SK-N-DZ (cell line): Measurements from ENCODE around the gene C11orf68.

ENCODE experiments used
- DNase-seq: peaks from one replicate; pipeline ENCODE4 v3.0.0-alpha.2; 2015; ENCODE audit warnings: low spot score

The C11orf68 gene

DNA sequence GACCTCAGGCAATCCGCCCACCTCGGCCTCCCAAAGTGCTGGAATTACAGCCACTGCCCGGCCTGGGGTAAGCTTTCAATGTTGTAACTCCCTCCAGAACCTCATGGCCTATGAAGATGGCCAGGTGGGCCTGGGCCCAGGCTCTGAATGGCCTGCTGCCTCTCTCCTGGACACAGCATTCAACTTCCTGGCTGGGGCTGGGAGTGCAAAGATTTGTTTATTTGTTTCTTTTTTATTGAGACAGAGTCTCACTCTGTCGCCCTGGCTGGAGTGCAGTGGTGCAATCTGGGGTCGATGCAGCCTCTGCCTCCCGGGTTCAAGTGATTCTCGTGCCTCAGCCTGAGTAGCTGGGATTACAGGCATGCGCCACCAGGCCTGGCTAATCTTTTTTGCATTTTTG is 25.9 kb upstream of the C11orf68 start:
- no peak for DNase-seq

DNA sequence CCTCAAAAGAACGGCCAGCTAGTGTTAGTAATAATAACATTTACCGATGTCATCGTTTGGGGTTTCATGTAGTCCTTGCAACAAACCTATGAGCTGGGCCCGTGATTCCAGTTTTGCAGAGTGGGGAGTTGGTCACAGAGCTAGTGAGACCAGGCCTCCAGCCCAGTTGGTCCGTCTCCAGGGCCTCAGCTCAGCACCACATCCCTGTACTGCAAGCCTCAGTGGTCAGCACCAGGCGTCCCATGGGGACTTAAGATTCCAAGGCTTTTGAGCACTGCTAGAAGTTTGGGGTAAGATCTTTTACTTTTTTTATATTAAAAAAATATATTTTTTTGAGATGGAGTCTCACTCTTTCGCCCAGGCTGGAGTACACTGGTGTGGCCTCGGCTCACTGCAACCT is 25.3 kb upstream of the C11orf68 start:
- DNase-seq, result no peak

DNA sequence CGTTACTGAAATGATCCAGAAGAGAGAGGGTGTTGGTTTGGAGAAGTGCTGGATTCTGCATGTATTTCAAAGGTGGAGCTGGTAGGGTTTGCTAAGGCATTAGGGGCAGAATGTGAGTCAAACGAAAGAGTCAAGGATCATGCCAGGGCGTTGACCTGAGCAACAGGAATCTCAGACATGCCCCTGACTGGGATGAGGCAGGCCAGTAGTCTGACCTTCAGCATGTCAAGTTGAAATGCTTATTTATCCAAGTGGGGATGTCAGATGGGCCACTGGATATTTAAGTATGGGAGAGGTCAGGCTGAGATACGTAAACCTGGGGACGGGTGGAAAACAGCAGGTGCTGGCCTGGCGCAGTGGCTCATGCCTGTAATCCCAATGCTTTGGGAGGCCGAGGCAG is 23.7 kb upstream of the C11orf68 start:
- no peak for DNase-seq

DNA sequence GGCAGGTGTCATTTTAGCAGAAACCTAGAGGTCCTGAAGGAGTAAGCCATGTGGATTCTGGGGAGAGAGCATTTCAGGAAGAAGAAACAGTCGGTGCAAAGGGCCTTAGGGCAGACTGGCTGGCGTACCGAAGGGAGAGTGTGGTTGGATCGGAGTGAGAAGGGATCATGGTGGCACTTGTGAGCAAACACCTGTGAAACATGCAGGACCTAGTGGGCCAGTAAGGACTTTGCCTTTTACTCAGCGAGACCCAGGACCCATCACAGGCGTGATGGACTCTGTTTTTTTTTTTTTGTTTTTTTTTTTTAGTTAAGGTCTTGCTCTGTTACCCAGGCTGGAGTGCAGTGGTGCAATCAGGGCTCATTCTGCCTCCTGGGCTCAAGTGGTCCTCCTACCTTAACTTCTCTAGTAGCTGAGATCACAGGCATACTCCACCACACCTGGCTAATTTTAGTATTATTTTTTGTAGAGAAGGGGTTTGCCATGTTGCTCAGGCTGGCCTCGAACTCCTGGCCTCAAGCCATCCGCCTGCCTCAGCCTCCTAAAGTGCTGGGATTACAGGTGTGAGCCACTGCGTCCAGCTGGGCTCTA is 23.0 kb upstream of the C11orf68 start:
- no peak for DNase-seq

- DNase-seq, result peak; percentile 59
Observed at GRCh38 chr11:65937766-65938165, 18.9 kb upstream of the C11orf68 start.

DNA sequence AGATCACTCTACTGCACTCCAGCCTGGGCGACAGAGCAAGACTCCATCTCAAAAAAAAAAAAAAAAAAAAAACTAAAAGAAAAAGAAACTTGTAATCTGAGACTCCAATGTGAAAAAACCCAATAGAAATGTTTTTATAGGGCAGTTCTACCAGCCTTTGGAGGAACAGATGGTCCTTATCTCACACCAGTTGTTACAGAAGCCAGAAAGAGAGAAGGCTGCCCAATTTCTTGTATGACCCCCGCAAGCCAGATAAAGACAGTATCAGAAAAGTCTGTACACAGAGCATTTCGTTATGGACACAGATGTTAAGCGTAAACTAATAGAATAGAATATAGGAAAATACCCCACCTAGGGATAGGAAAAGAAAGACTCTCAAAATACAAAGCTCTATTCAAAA is 15.2 kb upstream of the C11orf68 start:
- DNase-seq, result no peak

DNA sequence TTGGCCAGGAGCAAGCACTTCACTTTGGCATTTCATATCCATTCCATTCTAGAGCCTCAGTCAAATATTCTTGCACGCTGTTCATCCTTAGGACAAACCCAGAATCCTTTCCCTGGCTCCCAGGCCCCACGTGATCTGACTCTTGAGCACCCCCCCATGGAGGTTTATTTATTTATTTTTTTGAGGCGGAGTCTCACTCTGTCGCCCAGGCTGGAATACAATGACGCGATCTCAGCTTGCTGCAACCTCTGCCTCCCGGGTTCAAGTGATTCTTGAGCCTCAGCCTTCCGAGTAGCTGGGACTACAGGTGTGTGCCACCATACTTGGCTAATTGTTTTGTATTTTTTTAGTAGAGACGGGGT is 13.7 kb upstream of the C11orf68 start:
- no peak for DNase-seq

GRCh38 chr11:65931773-65932557 is 13.1 kb upstream of the C11orf68 start:
- no peak for DNase-seq

- no peak for DNase-seq
Observed at GRCh38 chr11:65928667-65929066, 9.8 kb upstream of the C11orf68 start.

DNA sequence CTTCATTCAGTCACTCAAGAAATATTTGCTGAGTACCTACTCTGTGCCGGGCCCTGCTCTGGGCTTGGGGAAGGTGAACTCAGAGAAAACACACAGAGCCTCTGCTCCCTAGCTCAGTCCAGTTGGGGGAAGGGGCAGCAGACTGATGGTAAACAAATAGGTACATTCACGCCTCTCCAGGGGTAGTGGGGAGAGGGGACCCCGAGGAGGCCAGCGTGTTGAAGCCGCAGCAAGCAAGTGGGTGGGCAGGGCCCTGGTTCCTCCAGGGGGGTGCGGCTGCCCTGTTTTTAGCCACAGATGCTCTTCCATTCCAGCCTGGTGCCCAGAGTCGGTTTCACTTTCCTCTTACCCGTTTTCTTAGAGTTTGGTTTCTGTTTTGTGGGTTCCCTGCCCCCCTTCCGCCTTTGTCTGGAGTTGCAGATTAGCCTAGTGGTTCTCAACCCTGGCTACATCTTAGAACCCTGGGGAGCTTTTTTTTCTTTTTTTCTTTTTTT is 9.1 kb upstream of the C11orf68 start:
- DNase-seq, result no peak

DNA sequence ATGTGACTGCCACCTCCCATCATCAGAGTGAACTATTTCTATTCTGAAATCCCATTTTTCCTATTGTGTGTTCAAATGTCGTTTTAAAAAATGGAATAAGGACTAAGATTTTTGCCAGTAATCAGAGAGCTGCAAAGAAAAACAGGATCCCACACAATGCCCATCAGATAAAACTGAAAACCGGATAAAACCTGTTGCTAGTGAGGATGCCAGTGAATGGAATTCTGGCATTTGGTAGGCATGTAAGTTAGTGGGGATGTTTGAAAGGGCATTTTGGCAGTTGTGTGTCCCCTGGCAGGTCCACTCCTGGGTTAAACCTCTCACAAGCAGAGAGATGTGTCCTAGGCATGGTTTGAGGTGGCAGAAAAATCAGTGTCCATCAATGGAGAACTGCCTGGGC is 6.5 kb upstream of the C11orf68 start:
- DNase-seq, result no peak

- no peak for DNase-seq
Observed at GRCh38 chr11:65922565-65922964, 3.7 kb upstream of the C11orf68 start.

DNA sequence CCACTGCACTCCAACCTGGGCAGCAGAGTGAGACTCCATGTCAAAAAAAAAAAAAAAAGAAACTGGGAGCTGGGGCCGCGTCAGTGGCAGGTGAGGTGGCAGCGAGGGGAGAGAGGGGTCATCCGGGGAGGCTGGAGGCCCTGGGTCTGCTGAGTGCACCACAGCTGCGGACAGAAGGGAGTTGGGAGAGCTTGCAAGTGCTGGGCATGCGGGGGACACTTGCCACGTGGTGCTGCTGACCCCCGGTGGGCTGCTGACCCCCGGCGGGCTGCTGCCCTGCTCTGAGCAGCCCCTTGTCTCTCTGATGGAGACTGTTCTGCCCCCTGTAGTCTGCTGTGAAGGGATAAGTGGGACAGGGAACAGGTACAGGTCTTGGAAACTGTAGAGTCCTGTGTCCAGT is 3.0 kb upstream of the C11orf68 start:
- no peak for DNase-seq

DNA sequence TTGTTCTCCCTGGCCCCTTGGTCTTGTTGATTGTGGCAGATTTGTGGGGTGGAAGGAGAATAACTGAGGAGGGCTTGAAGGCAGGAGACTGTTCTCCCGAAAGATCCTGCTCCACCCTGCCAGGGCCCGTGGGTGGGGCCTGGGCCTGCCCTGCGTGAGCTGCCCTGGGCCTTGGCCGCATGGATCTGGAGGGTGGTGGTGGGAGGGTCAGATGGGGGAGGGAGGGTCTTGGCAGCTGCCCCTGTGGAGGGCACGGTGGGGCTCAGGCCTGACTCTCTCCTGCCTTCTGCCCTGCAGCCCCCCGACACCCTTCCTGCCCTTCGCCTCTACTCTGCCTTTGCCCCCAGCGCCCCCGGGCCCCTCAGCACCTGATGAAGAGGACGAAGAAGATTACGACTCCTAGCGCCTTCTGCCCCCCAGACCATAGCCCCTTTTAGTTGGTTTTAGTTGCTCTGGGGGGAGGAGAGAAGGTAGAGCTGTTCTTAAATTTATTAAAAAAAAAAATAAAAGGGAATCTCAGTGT is 2.2 kb upstream of the C11orf68 start:
- DNase-seq, result no peak

DNA sequence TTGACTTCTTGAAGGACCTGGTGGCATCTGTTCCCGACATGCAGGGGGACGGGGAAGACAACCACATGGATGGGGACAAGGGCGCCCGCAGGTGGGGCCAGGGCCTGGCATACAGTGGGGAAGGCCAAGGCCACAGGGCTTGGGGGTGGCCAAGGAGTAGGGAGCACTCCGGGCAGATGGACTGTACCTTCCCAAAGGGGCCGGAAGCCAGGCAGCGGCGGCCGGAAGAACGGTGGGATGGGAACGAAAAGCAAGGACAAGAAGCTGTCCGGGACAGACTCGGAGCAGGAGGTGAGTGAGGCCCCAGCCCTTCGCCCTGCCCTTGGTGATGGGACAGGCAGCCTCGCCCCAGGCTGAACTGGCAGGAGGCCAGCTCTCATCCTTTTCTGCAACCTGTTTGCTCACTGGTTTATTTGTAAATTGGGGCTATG is 1.5 kb upstream of the C11orf68 start:
- DNase-seq, result no peak

DNA sequence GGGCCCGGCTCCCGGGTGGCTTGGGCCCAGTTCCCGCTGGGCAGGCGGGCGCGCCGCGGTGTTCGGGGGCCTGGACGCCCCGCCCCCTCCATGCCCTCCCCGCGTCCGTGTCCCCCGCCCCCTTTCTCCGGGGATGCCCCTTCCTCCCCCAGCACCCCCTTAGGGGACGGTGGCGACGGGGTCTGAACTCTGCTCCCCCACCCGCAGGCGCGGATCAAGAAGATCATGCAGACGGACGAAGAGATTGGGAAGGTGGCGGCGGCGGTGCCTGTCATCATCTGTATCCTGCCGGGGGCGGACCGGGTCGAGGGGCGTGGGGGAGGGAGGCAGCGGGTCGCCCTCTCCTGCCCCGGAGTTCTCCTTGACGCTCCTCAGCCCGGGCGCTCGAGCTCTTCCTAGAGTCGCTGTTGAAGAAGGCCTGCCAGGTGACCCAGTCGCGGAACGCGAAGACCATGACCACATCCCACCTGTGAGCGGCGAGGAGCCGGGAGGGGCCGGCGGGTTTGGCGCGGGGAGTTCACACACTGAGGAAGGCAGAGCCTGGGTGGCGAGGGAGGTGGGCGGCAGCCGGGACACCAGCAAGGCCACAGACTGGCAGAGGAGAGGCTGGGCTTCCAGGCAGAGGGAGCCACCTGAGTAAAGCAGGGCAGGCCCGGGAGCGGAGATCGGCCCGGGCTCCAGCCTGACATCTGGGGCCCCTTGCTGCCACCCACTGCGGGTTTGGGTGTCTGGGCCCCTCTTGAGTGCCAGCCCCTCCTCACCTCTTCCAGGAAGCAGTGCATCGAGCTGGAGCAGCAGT is 910 bp upstream of the C11orf68 start:
- DNase-seq, result peak; percentile 39

DNA sequence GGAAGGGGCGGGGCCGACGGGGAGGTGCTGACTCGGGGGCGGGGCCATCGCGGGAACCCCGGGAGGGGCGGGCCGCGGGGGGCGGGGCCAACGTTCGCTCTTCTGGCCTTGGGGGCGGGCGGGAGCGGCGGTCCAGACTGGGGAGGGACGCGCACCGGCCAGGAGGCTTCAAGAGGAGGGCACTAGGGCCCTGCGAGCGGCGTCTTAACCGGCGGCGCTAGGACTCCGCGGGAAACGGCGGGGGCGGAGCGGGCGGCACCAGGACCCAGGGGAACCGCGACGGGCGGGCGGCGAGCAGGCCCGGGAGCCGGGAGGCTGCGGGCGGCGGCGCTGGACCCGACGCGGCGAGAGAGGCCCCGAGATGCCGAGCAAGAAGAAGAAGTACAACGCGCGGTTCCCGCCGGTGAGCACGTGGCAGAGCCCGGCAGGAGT is 295 bp upstream of the C11orf68 start, which contains the start of gene DRAP1:
Gene DRAP1, plus strand, starts transcription at position 286 of the 432 bp plus-strand sequence. Its CDS starts 76 bp downstream, at position 362.
- DNase-seq, result peak; percentile 97

- no peak for DNase-seq
Observed at GRCh38 chr11:65917434-65918210, 1.2 kb downstream of the C11orf68 start.

GRCh38 chr11:65917077-65917433 is 1.8 kb downstream of the C11orf68 start:
- DNase-seq, result no peak

DNA sequence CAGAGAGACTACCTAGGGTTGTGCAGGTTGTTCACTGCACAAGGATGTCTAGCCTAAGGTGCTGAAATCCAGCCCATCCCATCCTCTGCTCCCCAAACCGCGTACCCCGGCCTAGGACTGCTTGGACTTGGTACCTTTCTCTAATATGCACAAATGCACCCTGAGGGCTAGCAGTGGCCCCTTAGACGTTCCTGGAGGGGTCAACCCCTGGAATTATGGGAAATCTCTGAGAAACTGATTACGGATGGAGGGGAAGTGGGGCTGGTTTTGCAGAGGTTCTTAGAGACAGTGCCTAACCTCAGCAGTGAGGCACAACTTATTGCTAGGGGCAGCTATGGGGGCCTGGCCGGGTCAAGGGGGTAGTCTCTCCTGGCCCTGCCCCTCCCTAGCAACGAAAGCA is 2.5 kb downstream of the C11orf68 start:
- no peak for DNase-seq

DNA sequence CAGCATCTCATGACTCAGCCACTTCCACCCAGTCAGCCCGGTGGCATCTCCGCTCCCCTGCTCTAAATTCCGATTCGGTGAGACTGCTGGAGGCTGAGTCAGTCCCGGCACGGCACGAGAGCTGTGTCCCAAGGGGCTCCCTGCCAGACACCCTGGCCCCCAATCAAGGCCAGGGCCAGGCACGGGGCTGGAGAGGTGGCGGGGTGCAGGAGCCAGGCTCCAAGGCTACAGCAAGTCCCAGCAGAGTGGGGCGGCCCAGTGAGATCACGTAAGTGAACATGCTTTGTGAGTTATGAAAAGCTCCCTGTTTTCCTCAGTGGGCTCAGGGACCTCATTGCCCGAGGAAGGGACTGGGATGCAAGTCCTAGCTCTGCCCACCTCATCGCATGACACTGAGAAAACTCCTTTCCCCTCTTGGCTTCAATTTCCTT is 3.0 kb downstream of the C11orf68 start:
- no peak for DNase-seq
